ENCODE results near the gene DFFA. TPM values are rescaled to one million over a fixed set of nuclear protein-coding genes. Genes with fewer than 3 reads are reported as not detected.

DFFA gene
- total RNA-seq, 1 experiment from 2014 or later = 94.1 TPM

DNA sequence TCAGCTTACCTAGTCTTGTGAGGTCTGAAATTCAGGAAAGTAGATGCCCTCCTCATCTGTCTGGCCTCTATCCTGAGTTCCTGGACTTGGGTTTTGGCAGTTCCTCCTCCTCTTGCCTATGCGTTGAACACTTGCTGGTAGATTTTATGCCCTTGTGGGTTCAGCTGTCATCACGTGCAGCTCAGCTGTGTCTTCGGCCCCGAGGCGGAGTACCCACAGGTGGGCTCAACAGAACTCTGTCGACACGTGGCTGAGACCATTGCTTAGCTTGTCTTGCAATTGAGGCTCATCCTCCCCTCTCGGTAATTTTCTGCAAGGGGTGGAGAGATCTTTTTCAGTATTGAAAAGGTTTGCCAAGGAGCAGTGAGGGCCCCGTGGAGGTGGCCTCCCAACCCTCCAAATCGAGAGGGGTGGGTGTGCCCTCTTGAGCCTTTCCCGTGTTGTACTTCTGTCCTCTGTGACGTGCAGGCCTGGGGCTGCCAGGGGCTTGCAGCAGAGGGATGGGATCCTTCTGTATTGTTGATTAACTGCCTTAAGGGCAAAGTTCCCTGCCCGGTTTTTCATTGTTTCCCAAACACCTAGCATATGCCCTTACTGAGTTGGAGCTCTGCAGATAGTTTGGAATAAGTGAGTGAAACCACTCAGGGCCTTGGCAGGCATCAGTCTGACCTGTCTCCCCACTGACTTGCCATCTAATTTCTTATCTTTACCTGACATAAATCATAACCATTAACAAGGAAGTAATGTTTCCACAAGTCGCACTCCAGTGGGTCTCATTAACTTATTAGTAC, 39.2 kb downstream of the DFFA start:
- DNase-seq = no peak
- no peak overlapping the region for H3K4ac ChIP-seq (ENCODE audit: low read depth, low read length)
- H3K23me2 ChIP-seq (ENCODE audit: insufficient read length, low read depth, low read length, poor library complexity, severe bottlenecking) = peaks cover 4% of the 10 kb centered on the region
- no CpG with 5 or more reads among the region's 14 CpGs for WGBS (ENCODE audit: extremely low coverage, insufficient read length, low lambda C conversion rate)
- no peak overlapping the region for H2BK20ac ChIP-seq (ENCODE audit: low read depth, low read length, poor library complexity, severe bottlenecking)
- H3K79me2 ChIP-seq (ENCODE audit: insufficient read depth, low read length) = no peaks in the 10 kb centered on the region
- H3K14ac ChIP-seq (ENCODE audit: insufficient read depth, low read length) = no peak overlapping the region
- TF ChIP-seq, protein P1, sequence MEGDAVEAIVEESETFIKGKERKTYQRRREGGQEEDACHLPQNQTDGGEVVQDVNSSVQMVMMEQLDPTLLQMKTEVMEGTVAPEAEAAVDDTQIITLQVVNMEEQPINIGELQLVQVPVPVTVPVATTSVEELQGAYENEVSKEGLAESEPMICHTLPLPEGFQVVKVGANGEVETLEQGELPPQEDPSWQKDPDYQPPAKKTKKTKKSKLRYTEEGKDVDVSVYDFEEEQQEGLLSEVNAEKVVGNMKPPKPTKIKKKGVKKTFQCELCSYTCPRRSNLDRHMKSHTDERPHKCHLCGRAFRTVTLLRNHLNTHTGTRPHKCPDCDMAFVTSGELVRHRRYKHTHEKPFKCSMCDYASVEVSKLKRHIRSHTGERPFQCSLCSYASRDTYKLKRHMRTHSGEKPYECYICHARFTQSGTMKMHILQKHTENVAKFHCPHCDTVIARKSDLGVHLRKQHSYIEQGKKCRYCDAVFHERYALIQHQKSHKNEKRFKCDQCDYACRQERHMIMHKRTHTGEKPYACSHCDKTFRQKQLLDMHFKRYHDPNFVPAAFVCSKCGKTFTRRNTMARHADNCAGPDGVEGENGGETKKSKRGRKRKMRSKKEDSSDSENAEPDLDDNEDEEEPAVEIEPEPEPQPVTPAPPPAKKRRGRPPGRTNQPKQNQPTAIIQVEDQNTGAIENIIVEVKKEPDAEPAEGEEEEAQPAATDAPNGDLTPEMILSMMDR (conservative IDR thresholded peaks at IDR 0.05) = no peak
- H3K36me3 Mint-ChIP-seq (ENCODE audit: insufficient read depth in 1 of 3, low read depth in 3 of 3) = peaks cover 0 to 2% (median 1%) of the 10 kb centered on the region in 3 experiments; a peak in 2 of 7 replicates
- H3K4me1 Mint-ChIP-seq = peaks cover 12% of the 10 kb centered on the region in 2 experiments
- no peaks in the 10 kb centered on the region for H3K27me3 ChIP-seq (ENCODE audit: insufficient read depth, low read length)
- no peak overlapping the region for H2AFZ ChIP-seq (ENCODE audit: low read length)
- no peak overlapping the region; a peak in 1 of 5 replicates for H3K4me3 Mint-ChIP-seq
- H3K9ac ChIP-seq (ENCODE audit: extremely low read depth, insufficient read length, low read length) = no peak overlapping the region
- no peak overlapping the region for H2BK120ac ChIP-seq (ENCODE audit: low read depth, low read length, poor library complexity, severe bottlenecking)
- no peak overlapping the region for H3K27ac Mint-ChIP-seq
- no peak overlapping the region for H3K56ac ChIP-seq (ENCODE audit: insufficient read length, low read depth, low read length)
- H3K23ac ChIP-seq (ENCODE audit: insufficient read length, low read depth, low read length) = no peak overlapping the region
- no peak overlapping the region for H2BK5ac ChIP-seq (ENCODE audit: insufficient read length, low read length)
- no peak overlapping the region for H4K91ac ChIP-seq (ENCODE audit: insufficient read length, low read depth, low read length)
- no peaks in the 10 kb centered on the region for H3K9me3 Mint-ChIP-seq
- no peaks in the 10 kb centered on the region for H3K79me1 ChIP-seq (ENCODE audit: insufficient read depth, low read depth, low read length, poor library complexity, severe bottlenecking)
- H3K27ac ChIP-seq (ENCODE audit: insufficient read length, low read depth, low read length) = no peak overlapping the region
- H4K8ac ChIP-seq (replicated peaks; ENCODE audit: insufficient read length, low read depth, low read length) = no peak overlapping the region
- no peak overlapping the region for H4K5ac ChIP-seq (ENCODE audit: insufficient read length, low read depth, low read length)
- H3K4me2 ChIP-seq (ENCODE audit: insufficient read depth, insufficient read length, low read length) = no peak overlapping the region
- H2BK12ac ChIP-seq (ENCODE audit: insufficient read length, low read depth, low read length) = no peak overlapping the region
- no peaks in the 10 kb centered on the region for H4K20me1 ChIP-seq (ENCODE audit: control insufficient read depth, insufficient read depth, insufficient read length)
- no peak overlapping the region for H2BK15ac ChIP-seq (ENCODE audit: low read depth, low read length)
- H3K27me3 Mint-ChIP-seq (ENCODE audit: low read depth) = no peaks in the 10 kb centered on the region
- no peaks in the 10 kb centered on the region for H3K4me1 ChIP-seq (ENCODE audit: insufficient read depth, low read length)
- no peak overlapping the region for H3K18ac ChIP-seq (ENCODE audit: insufficient read length, low read depth, low read length)
- H3T11ph ChIP-seq (ENCODE audit: low read length) = no peak overlapping the region
- no peaks in the 10 kb centered on the region for H3K9me3 ChIP-seq (ENCODE audit: control insufficient read depth, low read depth, low read length)
- no peak overlapping the region for H2AK5ac ChIP-seq (ENCODE audit: insufficient read length, low read length)
